ENCODE data around the gene MRPS6.

Gene MRPS6

DNA sequence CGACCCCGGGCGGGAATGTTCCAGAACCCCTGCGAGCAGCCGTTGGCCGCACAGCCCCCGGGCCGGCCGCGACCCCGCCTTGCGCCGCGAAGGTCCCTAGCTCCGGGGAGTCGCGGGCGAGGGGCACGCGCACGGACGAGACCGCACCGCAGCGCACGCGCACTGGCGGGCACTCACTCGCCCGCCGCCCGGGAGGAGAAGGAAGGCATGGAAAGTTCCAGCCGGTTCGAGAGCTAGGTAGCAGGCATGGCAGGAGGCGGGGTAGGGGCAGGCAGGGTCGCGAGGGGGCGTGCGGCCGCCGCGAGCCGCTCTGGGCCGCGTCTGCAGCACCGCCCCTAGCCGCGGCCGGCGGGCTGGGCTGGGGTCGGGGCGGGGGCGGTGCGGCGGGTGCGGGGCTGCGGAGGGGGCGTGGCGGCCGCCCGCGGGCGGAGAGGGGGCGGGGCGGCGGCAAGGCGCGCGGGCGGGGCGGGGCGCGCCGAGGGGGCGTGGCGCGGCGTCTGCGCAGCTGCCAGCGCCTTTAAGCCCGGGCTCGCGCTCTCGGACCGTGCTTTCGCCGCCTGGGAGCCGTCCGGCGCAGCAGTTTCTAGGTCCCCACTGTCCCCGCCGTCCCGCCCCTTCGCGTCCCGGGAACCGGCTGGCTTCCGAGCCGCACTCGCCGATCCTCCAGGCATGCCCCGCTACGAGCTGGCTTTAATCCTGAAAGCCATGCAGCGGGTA lies at the start of gene MRPS6, which contains the start of gene SLC5A3:
MRPS6 (plus strand) TSS at position 547 of the 717 bp plus-strand sequence; CDS start at position 670, 123 bp downstream.
SLC5A3 (plus strand) TSS at position 547 of the 717 bp plus-strand sequence. CDS start 21,621 bp downstream, outside the sequence.
- peak; percentile 57 for DNase-seq

DNA sequence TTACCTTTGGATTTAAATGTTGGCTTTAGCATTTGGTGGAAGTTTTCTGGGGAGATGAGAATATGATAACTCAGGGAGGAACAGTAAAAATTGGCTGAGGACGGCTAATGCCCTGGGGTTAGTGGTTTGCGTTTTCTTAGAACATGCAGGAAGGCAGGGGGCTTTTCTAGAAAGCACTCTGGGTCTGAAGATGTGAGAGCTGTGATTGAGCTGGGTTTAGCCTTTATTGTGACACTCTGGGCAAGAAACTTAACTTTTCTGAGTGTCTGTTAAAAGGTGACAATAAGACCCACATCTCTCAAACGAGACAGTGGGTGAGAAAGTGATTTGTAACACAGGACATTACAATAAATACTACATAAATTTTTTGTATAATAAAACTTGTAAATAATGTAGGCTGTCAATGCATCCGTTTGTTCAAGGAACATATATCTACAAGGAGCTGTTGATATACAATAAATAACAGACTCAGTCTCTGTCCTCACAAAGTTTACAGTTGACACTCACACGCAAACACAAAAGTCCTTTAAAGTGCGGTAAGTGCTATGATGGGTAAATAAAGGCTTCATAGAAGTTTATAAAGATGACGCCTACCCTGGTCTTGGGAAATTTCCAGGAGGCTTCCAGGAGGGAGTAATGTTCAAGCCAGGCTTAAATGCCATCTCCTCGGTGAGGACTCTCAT lies 49.5 kb upstream of the MRPS6 start:
- peak; percentile 8 for DNase-seq

DNA sequence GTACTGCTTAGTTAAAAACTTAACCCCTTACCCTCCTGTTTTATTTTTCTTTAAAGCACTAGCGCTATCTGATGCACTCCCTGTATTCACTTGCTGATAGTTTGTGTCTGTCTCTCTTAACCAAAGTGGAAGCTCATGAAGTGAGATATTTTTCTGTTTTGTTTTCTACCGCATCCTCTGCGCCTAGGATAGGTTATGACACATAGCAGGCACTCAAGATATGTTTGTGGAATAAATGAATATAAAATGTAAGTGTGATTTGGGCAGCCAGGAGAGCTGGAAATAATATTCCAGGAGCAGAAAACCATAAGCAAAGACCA lies 49.0 kb upstream of the MRPS6 start:
- DNase-seq, result no peak

DNA sequence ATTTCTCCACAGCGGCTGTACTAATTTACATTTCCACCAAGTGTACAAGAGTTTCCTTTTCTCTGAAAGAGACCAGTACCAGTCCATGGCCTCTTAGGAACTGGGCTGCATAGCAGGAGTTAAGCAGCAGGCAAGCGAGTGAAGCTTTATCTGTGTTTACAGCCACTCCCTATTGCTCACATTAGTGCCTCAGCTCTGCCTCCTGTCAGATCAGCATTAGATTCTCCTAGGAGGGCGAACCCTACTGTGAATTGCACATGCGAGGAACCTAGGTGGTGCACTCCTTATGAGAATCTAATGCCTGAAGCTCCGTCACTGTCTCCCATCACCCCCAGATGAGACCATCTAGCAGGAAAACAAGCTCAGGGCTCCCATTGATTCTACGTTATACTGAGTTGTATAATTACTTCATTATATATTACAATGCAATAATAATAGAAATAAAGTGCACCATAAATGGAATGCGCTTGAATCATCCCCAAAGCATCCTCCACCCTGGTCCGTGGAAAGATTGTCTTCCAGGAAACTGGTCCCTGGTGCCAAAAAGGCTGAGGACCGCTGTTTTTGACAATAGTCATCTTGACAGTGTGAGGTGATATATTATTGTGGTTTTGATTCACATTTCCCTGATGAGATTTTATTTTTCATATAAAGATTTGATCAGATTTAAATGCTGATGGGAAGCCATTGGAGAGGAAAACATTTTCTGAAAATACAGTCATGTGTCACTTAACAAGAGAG lies 45.5 kb upstream of the MRPS6 start:
- DNase-seq, result no peak

DNA sequence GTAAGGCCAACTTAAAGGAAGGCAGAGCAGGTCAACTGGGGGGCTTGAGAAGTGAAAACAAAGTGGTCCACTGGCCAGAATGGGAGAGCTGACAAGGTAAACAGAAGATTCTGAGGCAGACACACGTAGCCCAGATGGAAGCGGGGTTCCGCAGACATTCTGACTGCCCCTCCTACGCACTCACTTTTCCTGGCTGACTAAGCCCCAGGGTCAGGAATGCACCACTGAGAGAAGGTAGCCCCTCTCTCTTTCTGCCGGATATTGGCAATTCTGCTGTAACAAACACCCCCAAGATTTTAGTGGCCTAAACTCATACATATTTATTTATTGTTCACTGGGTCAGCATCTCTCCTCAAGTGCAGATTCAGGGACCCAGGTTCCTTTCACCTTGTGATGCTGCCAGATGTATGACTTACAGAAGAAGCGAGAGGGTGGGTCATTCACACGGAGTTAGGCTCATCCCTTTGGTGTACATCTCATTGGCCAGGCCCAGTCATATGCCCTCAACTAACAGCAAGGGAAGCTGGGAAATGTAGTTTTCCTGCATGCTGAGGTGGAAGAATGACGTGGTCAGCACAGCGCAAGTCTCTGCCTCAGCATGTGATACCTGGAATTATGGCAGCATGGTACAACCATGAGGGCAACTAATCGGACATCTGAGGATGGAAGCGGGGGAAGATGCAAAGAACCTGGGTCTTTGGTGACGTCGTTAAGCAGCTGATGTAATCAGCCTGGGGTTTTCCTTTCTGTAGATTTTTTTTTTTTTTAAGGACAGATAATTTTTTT lies 43.4 kb upstream of the MRPS6 start:
- DNase-seq, result peak; percentile 55

DNA sequence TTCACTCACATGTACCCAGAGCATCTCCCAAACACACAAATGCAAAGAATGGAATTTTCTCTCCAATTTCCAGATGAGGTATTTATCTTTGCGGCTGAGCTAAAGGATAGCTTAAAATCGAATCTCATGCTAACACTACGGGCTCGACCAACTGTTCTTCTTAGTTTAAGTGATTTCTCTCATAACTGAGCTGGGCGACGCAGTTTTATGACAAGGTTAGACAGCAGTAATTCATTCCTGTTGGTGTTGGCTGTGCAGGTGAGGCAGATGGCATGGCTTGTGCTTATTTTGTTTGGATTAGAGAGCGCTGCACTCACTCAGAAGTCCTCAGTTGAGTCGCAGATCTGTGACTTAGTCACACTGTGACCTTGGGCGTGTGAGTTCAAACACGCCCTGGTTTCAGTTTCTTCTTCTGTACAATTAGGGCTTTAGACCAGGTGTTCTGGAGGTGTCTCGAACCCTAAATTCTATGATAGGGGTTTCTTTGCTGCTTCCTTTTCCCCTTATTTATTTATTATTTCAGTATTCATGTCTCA lies 41.5 kb upstream of the MRPS6 start:
- no peak for DNase-seq

DNA sequence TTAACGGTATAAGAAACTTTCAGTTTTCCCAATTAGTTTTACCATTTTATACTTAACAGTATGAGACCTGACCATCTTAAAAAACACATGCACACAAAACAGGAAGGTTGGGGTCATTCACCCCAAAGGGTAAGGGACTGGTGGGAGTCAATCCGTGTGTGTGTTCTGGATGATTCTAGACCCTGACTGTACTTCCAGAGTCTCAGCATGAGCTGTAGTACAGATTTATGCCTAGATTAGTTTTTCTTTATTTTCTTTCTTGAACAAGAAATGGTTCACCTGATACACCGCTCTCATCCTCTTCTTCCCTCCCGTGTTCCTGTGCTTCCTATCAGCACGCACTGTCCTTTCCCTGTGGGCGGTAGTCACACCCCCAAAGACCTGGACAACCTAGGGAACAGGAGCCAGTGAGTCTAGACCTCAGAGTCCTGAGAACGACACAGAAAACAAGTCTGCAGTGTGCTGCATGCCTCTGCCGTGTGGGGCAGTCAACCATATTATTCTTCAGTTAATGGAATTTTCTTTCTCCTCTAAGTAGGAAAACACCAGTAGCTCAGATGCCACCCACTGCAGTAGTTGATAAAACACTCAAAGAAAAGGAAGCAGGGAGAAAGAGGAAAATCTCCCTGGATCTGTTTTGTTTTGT lies 38.9 kb upstream of the MRPS6 start:
- DNase-seq, result no peak

DNA sequence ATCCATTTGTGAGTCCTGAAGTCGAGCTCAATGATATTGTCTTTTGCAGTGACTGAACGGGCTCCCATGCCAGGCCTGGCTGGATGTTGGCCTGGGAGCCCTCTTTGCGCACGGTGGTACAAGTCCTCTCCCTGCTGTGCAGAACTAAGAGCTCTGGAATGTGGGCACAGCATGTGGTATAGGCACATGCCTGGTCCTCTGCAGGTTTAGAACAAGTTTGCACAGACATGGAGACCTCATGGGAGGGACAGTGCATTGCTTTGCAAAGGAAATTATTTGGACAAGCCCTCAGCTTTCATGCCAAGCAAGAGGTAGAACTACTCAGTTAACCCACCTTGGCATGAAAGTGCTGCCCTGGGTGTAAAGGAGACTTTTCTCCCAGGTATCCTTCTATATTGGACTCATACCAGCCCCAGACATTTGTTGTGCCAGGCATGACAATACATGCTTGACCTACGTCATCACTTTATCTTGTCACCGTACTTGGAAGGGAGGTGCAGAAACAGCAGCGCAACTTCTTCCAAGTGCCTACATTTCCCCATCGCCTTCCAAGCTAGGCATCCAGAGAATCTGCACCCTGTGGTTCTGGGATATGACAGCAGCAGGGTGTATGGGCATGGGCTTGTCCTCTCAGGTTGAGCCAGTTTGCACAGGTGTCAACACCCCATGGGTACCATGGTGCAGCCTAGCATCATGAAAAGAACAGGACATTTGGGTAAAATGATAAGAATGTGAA lies 37.6 kb upstream of the MRPS6 start:
- no peak for DNase-seq

DNA sequence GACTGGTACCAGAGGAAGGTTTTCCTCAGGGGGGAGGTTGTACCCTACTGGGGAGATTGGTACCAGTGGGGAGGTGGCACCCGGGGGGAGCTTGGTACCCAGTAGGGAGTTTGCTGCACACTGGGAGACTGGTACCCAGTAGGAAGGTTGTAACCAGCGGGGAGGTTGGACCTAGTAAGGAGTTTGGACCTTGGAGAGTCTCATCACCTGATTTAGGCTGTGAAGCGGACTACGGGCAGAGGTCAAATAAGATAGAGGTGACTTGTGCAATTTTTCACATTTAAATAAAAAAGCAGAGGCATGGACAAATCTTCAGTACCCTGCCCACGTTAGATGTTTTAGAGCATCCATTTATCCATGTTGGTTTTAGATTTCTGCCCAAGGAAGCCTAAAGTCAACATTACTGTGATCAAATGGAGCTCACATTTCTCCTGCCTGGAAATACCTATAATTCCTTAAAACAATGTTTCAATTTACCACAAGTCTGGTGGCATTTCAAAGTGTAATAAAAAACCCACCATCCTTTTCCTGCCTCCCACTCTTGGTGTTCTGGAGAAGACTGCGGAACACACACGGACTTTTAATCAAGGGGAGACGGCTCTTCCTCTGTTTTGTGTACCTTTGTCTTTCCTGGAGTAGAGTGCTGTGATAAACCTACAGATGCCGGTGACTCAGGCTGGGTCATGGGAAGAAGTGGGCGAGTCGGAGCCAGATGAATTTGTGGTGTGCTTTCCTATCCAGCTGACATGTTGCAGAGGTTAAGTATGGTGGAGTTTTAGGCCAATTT lies 36.2 kb upstream of the MRPS6 start:
- DNase-seq, result no peak

DNA sequence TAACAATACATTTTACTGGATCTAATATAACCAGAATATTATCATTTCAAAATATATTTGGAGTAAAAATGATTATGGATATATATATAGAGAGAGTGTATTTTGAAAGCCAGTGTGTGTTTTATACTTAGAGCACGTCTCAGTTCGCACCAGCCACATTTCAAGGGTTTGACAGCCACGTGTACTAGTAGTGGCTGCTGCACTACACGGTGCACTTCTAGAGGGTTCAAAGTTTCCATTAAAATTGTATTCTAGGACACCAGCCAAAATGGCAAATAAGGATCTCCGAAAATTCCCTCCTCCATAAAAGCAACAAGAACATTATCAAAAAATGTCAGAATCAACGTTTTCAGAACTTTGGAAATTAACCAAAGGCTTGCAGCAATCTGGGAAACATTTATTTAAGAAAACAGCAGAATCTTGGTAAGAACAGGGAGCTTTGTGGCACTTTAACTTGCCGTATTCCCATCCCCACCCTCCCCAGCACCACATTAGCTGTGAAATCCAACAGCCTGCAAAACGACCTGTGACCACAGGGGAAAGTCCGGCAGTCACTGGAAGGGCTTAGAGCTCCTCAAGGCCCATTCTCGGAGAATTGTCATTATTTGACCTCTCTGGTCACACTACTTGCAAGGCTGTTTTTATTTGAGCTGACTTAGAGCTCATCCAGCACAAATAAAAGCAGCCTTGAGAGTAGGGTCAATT lies 33.5 kb upstream of the MRPS6 start:
- DNase-seq, result no peak

DNA sequence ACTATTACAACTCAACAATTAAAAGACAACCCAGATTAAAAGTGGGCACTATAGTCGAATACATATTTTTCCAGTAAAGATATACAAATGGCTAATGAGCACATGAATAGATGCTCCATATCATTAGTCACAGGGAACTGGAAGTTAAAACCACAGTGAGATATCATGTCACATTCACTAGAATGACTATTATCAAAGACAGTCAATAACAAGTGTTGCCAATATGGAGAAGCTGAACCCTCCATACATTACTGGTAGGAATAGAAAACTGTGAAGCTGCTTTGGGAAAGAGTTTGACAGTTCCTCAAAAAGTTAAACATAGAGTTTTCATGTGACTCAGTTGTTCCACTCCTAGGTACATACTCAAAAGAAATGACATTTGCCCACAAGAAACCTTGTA lies 30.6 kb upstream of the MRPS6 start:
- DNase-seq, result no peak

DNA sequence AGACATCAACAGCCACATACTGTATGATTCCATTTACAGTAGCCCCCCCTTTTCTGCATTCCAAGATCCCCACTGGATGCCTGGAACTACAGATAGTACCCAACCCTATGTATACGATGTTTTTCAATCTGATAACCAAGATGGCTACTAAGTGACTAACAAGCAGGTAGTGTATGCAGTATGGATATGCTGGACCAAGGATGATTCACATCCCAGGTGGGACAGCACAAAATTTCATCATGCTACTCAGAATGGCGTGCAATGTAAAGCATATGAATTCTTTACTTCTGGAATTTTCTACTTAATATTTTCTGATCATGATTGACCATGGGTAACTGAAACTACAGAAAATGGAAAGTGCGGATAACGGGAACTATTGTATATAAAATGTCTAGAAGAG lies 30.0 kb upstream of the MRPS6 start:
- DNase-seq, result no peak

DNA sequence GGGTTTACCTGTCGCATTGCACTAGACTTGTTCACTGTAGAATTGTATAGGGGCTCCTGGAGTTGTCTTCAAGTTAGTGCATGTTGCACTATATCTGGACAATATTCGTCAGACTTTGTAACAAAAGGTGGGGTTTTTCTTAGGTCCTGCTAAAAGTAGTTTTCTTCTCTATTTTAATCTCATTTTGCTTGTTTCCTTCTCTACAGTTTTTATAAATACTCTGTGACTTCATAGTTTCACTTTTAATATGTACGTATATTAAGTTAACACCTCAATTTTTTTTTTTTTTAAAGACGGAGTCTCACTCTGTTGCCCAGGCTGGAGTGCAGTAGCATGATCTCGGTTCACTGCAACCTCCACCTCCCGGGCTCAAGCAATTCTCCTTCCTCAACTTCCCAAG lies 26.5 kb upstream of the MRPS6 start:
- no peak for DNase-seq

DNA sequence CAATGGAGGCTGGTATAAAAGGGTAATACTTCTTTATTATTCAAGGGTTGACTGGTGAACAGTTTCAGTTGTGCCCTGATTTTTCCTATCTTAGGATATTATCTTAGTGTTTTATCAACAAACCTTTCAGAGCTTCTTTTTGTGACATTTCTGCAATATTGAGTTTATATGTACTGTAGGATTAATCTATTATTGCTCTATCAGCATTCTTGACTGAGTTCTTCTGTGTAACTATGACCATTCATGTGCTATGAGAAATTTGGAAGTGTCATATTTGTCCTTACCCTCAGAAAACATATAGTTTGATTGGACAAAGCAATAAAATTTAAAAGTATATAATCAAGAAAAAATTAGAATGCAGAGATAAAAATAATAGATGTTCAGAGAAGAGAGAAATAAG lies 25.5 kb upstream of the MRPS6 start:
- DNase-seq, result no peak

DNA sequence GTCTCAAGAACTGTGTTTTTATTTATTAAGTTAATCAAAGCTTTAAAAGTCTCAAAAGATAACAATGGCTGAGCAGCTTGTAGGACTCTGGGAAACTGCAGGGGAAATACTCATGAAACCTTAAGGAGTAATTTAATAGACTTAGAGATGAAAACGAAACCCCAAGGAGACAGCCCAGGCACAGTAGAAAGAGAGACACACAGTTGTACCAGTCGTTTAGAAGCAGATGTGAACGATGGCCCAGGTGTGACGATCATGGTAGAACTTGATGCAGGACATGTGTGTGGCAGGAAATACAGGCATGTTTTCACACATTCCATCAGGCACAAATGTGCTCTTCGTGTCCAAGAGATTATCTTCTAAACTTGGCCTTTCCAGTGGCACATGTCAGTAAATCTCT lies 21.2 kb upstream of the MRPS6 start:
- no peak for DNase-seq

DNA sequence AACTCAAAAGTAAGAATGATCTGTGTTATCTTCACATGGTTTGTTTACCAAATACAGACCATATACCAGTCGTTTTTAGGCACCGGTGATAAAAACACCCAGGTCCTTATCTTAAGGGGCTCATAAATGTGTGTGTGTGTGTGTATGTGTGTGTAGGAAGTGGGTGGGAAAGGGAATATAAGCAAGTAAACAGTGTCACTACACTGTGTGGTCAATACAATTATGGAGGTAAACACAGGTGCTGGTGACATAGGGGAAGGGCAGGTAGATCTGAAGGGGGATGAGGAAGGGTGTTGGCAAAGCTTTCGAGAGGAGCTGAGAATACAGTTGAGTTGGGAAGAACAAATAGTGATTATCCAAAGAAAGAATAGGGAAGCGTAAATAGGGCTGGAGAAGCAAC lies 19.1 kb upstream of the MRPS6 start:
- DNase-seq, result no peak

DNA sequence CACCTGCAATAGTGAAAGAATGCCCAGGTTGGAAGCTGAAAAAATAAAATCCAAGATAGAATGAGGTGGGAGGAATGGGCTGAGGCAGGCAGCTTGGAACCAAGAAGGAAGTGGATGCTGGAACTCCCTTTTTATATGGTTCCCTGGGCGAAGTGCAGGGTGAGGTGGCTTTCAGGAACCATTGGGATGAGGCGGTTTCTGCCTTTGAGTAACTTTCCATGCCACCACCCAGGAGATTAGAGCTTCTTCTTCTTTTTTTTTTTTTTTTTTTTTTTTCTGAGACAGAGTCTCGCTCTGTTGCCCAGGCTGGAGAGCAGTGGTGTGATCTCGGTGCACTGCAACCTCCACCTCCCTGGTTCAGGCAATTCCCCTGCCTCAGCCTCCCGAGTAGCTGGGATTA lies 17.8 kb upstream of the MRPS6 start:
- DNase-seq, result no peak

DNA sequence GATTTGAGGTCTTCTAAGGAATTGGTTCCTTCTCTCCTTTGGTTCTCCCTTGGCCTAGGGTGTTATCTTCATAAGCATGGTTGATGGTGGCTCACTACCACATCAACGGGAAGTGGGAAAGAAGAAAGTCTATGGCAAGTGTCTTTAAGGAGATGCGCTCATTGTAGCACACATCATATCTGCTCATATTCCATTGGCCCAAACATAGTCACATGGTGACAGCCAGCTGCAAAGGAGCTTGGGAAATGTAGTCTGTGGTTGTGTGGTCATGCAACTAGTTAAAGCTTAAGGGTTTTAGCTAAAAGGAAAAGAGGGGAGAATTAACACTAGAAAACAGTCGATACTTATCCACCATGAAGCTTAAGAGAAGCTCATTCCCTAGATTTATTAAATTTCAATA lies 11.4 kb upstream of the MRPS6 start:
- DNase-seq, result no peak

DNA sequence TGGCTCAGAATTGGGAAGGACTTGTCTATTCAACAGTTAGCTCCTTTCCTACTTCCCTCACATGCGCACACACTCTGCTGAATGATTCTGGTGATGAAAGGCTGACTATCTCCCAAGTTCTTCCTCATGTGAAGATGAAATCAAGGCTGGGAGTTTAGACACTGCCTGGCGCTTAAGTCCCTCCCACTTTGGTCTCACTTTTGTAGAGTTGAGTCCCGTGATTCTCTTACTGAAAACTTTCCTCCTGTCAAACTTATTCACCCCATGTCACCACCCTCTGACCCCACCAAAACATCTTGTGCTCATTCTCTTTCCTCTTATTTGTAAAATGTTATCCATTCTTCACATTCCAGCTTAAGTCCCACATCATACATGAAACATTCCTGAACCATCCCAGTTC lies 8.4 kb upstream of the MRPS6 start:
- no peak for DNase-seq

DNA sequence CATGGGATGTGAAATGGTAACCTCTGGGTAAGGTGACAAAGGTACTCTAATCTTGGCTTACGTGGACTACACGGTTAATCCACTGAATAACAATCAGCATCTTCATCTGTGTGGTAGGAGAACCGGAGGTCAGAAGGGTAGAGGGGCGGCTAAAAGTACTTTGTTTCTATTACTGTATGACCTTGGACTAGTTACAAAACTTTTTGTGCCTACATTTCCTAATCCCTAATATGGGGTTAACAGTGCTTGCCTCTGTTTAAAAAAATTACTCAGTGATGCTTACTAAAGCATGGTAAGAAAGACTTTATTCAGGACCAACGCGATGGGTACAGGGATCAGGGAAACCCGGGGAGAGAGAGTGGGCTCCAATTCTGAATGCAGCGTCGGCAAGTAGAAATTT lies 1.7 kb upstream of the MRPS6 start:
- DNase-seq, result no peak
